ENCODE results near the gene IL11. TPM values are rescaled to one million over a fixed set of nuclear protein-coding genes. Genes with fewer than 3 reads are reported as not detected.

IL11 gene
- total and polyA plus RNA-seq, 2 of the 8 experiments (the other 6 are each of a cell fraction or from before 2014, with no cell fraction given) = 1.7 to 2.8 TPM

- TF ChIP-seq TAF7 (optimal IDR thresholded peaks at IDR 0.05; ENCODE audit: borderline replicate concordance, low read depth, low read length) (no peak), CREB1 (IDR thresholded peaks at IDR 0.05) (peak; percentile 21; the same call in 1 of the 2 replicates), RNF2 (IDR thresholded peaks at IDR 0.05; ENCODE audit: borderline replicate concordance, low read depth, low read length, missing control alignments, poor library complexity, severe bottlenecking) (no peak), SIRT6 (IDR thresholded peaks at IDR 0.05; ENCODE audit: low read length) (no peak), TCF12 (IDR thresholded peaks at IDR 0.05; ENCODE audit: low read depth, low read length) (no peak), BRCA1 (IDR thresholded peaks at IDR 0.05; ENCODE audit: low read depth, low read length) (no peak), ZNF274 (IDR thresholded peaks at IDR 0.05; ENCODE audit: borderline replicate concordance, extremely low read depth, low read length) (no peak), POLR2A (IDR thresholded peaks at IDR 0.05; ENCODE audit: control extremely low read depth in 1 of 2, low read depth in 2 of 2, low read length in 2 of 2) (peak in 1 of 2 experiments; percentile 26; a peak in 1 of 3 replicates), SP2 (IDR thresholded peaks at IDR 0.05; ENCODE audit: low read length) (no peak), KDM1A (IDR thresholded peaks at IDR 0.05; ENCODE audit: borderline replicate concordance, low read length) (no peak), KDM5A (IDR thresholded peaks at IDR 0.05; ENCODE audit: low read length) (no peak), CHD1 (IDR thresholded peaks at IDR 0.05; ENCODE audit: low read depth, low read length) (no peak), HDAC2 (IDR thresholded peaks at IDR 0.05; ENCODE audit: borderline replicate concordance in 1 of 2, low read depth in 2 of 2, low read length in 2 of 2) (no peak), PHF8 (conservative IDR thresholded peaks at IDR 0.05; ENCODE audit: low read depth, low read length) (no peak; the same call in 1 of the 2 replicates), EZH2 (IDR thresholded peaks at IDR 0.05; ENCODE audit: low read depth, low read length, severe bottlenecking) (no peak), KDM4A (IDR thresholded peaks at IDR 0.05; ENCODE audit: low read depth, low read length, severe bottlenecking) (peak; percentile 16), RBBP5 (IDR thresholded peaks at IDR 0.05; ENCODE audit: borderline replicate concordance, low read depth, low read length) (no peak), SIX5 (IDR thresholded peaks at IDR 0.05; ENCODE audit: low read depth, low read length) (no peak), ASH2L (IDR thresholded peaks at IDR 0.05; ENCODE audit: low read length) (no peak), POLR2AphosphoS5 (IDR thresholded peaks at IDR 0.05; ENCODE audit: low read depth, low read length) (no peak), TEAD4 (IDR thresholded peaks at IDR 0.05; ENCODE audit: low read depth, low read length) (no peak), CBX8 (IDR thresholded peaks at IDR 0.05; ENCODE audit: borderline replicate concordance, low read depth, low read length) (no peak), CEBPB (IDR thresholded peaks at IDR 0.05; ENCODE audit: low read depth, low read length) (no peak), POU5F1 (IDR thresholded peaks at IDR 0.05; ENCODE audit: low read depth, low read length) (no peak)
Measured at GRCh38 chr19:55383279-55384130, 13.2 kb upstream of the IL11 start (continued).
